IPS-NIHi7 (cell line): ENCODE results near the gene GCM1.
A peak's percentile ranks its signal among the peaks of the same experiment; 100 is the strongest.

ENCODE experiments used
- DNase-seq: peaks from one replicate; pipeline ENCODE4 v3.0.0; 2012; ENCODE audit warnings: mixed read lengths; ENCODE audit errors: extremely low spot score

The GCM1 gene

DNA sequence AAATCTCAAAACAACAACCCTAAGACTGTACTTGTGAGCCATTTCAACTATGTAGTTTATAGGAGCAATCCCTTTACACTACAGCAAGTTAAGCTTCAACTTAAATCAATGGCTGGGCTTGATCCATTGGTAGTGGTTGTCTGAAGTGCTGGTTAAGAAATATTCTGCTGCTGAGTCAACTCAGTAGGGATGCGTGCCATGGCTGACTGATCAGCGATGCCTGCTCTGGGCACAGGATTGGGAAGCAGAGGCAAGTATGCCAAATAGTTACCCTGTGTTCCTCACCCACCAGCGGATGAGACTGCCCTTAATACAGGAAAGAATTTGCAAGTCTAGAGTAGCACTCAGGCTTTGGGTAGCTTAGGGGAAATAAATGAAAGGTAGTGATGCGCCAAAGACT is 41.5 kb downstream of the GCM1 start:
- no peak for DNase-seq

GRCh38 chr6:53104916-53105315 is 43.7 kb downstream of the GCM1 start:
- no peak for DNase-seq

DNA sequence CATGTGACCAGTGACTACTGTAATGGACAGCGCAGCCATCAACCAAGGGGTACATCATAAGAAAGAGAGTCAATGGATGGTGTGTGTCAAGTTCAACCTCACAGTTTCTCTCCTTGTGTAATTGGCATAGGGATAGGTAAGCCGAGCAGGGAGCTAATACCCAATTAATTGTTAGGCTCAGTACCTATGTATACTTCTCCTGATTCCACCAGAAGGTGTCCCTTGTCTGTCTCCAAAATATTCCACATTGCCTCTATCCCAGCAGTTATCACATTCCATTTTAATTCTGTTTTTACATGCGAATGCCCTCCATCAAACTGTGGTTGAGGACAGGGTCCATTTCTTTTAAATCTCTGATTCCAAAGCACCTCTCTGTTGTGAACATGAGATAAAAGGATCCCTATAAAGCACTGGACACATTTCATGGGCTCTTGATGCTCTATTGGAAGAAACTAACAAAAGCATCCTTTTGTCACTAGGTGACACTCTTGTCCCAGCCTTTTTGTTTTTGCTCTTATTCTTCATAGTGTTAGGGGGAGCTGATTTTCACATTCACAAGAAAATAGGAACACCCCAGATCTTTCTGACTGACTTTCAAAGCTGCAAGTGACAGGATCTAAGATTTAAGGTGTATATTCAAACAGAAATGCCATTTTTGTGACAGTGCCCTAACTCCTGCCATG is 44.5 kb downstream of the GCM1 start:
- peak; percentile 20 for DNase-seq

DNA sequence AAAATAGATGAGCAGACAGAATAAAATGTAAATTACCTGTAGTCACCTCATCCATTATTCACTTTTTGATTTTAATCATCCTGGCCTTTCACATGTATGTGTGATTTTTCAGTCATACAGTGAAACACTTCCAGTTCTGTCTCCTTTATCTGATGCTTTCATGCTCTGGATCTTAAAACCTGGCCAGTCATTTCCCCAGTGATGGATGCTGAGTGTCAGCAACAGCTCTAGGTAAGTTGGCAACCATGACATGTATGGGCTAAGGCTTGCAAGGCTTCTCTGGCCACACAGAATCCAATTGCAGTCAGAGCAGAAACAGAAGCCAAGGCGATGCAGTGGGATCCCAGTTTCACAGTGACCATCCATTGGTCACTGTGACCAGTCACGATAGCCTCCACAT is 47.6 kb downstream of the GCM1 start:
- no peak for DNase-seq

DNA sequence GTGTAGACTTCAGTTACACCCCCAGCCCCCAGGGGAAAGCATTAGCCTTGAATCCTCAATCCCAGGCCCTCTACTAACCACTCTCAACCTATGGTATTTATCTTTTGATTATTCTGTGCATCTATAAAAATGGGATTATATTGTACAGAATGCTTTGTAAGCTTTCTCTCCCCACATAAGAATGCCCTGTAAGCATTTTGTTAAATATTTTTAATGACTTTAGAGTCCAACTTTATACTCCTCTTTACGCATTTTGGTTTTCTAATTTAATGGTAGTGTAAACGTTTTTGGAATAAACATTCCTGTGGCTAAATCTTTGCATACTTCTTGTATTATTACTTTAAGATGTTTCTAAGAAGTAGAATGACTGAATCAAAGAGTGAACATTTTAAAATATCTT is 48.1 kb downstream of the GCM1 start:
- DNase-seq = no peak

- no peak for DNase-seq
These were observed 52.9 kb downstream of the GCM1 start for GRCh38 chr6:53095716-53096115.

- no peak for DNase-seq
These were observed 53.4 kb downstream of the GCM1 start for GRCh38 chr6:53095270-53095669.

- DNase-seq = no peak
These were observed 58.1 kb downstream of the GCM1 start for GRCh38 chr6:53090576-53090975.

GRCh38 chr6:53089948-53090347 is 58.7 kb downstream of the GCM1 start:
- DNase-seq = no peak

- no peak for DNase-seq
These were observed 62.3 kb downstream of the GCM1 start for GRCh38 chr6:53086302-53086701.

DNA sequence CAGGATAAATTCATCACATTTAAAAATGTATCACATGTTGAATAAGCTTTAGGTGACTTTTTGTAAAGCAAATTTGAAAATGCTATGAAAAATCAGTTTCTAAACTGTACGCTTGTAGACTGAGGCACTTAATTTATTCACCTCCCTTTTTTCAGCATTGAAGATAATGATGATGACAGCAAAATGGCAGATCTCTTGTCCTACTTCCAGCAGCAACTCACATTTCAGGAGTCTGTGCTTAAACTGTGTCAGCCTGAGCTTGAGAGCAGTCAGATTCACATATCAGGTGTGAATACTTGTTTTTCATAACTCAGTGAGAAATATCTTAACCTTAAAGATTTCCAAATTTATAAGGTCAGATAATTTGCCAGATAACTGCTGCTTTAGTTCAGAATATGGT is 67.8 kb downstream of the GCM1 start:
- no peak for DNase-seq
